NCI-H524 (cell line): ENCODE results near the gene CASP10.
"Not testable (repeated sequence)": the region's sequence is repeated elsewhere in the genome, so short reads cannot be mapped to it uniquely, and the experiment has no call there.

Source experiments
- DNase-seq, 2 experiments: peaks; one replicate each; lab custom pipeline; 2025; lab: John Stamatoyannopoulos, UW

Gene CASP10

GRCh38 chr2:201156036-201156435 is 26.9 kb upstream of the CASP10 start:
- DNase-seq, result no peak

GRCh38 chr2:201156640-201157039 is 26.3 kb upstream of the CASP10 start:
- DNase-seq, result no peak

DNA sequence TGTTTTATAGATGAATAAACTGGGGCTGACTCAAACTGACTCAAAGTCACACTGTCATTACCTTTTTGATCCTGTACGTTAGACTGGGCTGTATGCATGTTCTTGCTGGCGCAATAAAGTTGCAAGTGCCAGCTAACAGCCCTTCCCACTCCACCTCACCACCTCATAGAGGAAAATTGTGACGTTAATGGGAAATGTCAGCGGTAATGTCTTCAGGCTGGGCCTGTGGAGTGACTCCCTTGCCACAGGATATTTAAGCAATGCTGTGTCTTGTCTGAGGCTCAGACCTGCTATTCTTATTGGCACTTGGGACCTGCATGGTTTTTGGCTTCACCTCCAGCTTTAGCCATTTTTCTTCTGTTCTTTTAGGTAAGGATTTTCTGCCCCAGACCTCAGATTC is 25.2 kb upstream of the CASP10 start:
- DNase-seq, result no peak

DNA sequence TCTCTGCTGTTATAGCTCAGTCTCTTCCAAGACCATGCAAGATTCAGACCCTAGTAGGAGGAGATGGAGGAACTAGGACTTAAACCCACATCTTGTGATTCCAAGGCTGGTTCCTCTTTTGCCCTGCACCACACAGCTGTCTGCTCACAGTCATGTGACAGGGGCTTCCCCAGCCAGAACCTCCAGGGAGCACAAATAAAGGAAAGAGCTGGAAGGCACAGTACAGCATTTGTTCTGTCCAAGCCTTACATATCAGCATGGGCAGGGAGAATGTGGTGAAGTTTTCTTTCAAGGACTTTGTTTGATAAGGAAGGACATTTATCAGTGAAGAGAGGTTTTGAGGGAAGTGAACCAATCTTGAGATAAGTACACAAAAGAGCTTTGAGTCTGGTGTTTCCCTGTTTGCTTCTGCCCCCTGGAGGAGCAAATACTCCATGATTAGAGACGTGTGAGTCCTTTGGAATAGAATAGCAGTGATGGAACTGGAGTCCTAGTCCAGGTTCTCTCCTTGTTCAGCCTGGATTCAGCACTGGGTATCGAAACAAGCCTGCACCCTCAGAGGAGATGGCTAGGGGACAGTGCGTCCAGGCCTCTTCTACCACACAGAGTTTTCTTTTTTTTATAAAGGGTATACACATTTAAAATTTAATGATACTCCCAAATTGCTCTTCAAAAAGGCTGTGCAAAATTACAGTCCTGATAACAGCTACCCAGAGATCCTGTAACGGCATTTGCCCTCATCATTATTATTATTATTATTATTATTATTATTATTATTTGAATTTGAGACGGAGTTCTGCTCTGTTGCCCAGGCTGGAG is 24.6 kb upstream of the CASP10 start:
- peak; percentile 56 to 74 for DNase-seq

DNA sequence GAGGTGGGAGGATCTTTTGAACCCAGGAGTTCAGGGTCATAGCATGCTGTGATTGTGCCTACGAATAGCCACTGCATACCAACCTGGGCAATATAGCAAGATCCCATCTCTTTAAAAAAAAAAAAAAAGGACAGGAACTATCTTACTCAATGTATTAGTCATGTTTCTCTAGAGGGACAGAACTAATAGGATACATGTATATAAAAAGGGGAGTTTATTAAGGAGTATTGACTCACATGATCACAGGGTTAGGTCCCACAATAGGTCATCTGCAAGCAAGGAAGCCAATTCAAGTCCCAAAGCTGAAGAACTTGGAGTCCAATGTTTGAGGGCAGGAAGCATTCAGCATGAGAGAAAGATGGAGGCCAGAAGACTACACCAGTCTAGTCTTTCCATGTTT is 18.8 kb upstream of the CASP10 start:
- DNase-seq, result no peak

- DNase-seq, result no peak
Measured at GRCh38 chr2:201167546-201167945, 15.4 kb upstream of the CASP10 start.

DNA sequence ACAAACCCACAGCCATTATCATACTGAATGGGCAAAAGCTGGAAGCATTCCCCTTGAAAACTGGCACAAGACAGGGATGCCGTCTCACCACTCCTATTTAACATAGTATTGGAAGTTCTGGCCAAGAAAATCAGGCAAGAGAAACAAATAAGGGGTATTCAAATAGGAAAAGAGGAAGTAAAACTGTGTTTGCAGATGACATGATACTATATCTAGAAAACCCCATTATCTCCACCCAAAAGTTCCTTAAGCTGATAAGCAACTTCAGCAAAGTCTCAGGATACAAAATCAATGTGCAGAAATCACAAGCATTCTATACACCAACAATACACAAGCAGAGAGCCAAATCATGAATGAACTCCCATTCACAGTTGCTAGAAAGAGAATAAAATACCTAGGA is 14.4 kb upstream of the CASP10 start:
- not testable (repeated sequence) for DNase-seq

DNA sequence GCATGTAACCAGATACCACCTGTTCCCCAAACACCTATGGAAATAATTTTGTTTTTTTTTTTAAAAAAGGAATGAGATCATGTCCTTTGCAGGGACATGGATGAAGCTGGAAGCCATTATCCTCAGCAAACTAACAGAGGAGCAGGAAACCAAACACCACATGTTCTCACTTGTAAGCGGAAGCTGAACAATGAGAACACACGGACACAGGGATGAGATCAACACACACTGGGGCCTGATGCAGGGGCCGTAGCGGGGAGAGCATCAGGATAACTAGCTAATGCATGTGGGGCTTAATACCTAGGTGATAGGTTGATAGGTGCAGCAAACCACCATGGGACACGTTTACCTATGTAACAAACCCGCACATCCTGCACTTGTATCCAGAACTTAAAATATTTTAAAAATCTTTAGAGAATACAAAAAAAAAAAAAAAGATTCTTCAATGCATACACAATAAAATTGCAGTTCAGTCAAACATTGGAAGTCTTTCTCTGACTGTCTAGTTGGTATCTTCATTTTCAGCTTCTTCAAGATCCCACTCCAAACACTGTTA is 11.6 kb upstream of the CASP10 start:
- DNase-seq, result no peak

GRCh38 chr2:201172279-201172678 is 10.7 kb upstream of the CASP10 start:
- DNase-seq, result no peak

- no peak for DNase-seq
Measured at GRCh38 chr2:201174687-201175086, 8.3 kb upstream of the CASP10 start.

GRCh38 chr2:201176081-201176481 is 6.9 kb upstream of the CASP10 start:
- DNase-seq, result no peak

- DNase-seq, result no peak
Measured at GRCh38 chr2:201180010-201180409, 2.9 kb upstream of the CASP10 start.

DNA sequence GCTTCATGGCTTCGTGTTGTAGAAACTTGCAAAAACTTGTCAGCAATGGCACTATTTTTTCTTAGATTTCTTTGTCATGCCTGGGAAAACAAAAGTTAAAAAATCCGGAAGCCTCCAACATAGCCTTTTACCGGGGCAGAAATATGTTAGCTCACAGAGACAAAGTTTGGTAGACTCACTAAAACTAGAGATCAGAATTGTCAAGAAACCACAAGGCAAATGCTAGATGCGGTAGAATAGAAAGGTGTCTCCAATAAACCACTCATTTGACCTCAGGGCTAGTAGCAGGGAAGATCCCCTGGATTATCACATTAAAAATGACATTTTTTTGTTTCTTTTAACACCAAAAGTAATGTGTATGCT is 405 bp downstream of the CASP10 start:
- DNase-seq, result no peak

GRCh38 chr2:201183835-201184234 is 894 bp downstream of the CASP10 start:
- not testable (repeated sequence) for DNase-seq

DNA sequence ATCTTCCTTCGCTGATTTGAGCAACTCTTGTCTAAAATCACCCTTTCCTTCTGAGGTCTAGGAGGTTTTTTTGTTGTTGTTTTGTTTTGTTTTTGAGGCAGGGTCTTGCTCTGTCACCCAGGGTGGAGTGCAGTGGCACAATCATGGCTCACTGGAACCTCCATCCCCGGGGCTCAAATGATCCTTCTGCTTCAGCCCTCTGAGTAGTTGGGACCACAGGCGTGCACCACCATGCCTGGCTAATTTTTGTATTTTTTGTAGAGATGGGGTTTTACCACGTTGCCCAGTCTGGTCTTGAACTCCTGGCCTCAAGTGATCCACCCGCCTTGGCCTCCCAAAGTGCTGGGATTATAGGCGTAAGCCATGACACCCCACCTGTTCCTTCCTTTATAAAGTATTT is 1.3 kb downstream of the CASP10 start:
- DNase-seq, result not testable (repeated sequence)

GRCh38 chr2:201185863-201186262 is 2.9 kb downstream of the CASP10 start:
- no peak for DNase-seq

DNA sequence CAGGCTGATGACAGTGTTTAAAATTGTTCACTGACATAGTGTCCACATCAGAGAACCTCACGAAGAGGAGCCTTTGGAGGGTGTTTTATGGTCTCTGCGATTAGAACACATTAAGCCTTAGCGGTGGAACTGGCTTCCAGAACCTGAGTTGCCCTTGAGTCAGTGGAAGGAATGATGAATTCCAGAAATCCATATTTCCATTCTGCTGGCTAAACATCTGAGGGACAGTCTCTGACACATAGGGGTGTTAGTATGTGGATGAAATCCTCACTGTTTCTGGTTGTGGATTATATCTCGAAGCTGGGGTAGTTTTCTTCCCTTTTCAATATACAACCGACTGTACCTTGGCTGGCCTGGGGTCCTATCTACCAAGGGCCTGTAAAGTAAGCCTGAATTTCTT is 4.0 kb downstream of the CASP10 start:
- no peak for DNase-seq

- DNase-seq, result no peak
Measured at GRCh38 chr2:201188449-201188848, 5.5 kb downstream of the CASP10 start.

DNA sequence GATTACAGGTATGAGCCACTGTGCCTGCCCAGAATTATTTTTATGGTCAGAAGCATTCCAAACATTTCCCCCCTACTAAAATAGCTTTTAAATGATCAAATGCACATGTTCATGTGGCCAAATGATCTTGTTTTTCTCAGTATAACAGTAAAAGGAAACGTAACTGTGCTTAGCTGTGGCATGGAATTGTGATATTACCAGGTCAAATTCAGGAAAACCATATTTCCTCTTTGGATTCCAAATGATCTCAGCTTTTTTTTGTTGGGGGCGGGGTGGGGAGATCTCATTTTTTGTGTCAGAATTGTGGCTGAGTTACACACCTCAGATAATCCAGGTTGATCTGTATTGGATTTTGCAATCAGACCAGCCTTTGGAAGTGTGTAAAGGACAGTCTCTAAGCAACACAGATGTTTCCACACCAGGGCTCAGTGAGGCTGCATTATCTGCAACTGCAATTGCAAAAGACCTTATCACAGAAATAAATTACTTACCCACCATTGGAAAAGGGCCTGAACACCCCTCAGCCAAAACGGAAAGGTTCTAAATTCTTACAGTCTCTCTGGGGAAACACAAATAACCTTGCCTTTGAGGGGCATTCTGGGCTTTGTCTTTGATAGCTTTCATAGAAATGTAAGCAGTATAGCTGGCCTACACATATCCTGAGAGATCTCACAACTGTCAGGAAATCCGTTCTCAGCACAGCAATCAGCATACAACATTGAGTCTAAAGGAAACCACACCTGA is 8.4 kb downstream of the CASP10 start:
- DNase-seq, result no peak

- DNase-seq, result no peak
Measured at GRCh38 chr2:201194097-201194496, 11.2 kb downstream of the CASP10 start.

DNA sequence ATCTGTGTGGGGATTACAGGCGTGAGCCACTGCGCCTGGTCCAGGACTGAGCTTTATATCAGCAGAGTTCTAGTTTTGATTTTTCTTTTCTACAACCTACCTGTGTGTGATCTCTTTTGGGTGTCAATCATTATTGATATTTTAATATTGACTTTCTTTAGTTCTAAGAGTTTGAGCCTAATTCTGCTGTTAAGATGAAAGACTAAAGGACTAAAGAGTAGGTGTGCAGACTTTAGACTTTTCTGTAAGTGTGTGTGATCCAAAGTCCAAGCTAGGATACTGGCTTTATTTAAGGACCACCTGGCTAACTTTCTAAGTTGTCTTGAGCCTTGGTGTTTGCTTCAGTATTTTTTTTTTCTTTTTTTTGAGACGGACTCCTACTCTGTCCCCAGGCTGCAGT is 12.4 kb downstream of the CASP10 start:
- no peak for DNase-seq

DNA sequence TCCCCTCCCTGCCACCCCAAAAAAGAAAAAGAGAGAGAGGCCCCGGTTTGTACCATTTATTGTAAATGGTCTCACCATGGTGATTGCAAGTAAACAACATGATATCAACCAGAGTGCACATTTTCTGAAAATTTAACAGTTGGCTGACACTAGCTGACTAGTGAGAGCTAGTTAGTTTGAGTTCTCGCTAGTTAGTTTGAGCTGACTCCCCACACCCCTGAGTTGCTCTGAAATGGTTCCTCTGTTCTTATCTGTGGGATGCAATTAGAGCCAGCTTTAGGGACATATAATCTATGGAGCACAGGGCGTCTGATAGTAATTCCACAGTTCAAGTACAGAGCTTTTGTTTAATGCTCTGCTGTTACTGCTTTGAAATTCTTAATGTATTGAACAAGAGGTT is 13.1 kb downstream of the CASP10 start:
- no peak for DNase-seq

GRCh38 chr2:201196803-201197202 is 13.9 kb downstream of the CASP10 start:
- no peak for DNase-seq
